Measurements from ENCODE around the gene RAB31.

RAB31 gene

GRCh38 chr18:9905401-9905922 is 197.4 kb downstream of the RAB31 start:
- TF ChIP-seq CTCF (IDR thresholded peaks at IDR 0.05; ENCODE audit: insufficient read depth, missing control alignments) = no peak
- FAIRE-seq = no peak
- DNase-seq (ENCODE audit: insufficient read length, low spot score) = no peak

- no peak for TF ChIP-seq CTCF (IDR thresholded peaks at IDR 0.05; ENCODE audit: insufficient read depth, missing control alignments)
- FAIRE-seq = no peak
- no peak for DNase-seq (ENCODE audit: insufficient read length, low spot score)
These were observed 198.4 kb downstream of the RAB31 start for GRCh38 chr18:9906481-9906880.

GRCh38 chr18:9907867-9908266 is 199.8 kb downstream of the RAB31 start:
- DNase-seq (ENCODE audit: insufficient read length, low spot score) (no peak), FAIRE-seq (no peak)
- TF ChIP-seq CTCF (IDR thresholded peaks at IDR 0.05; ENCODE audit: insufficient read depth, missing control alignments) = no peak

- FAIRE-seq (no peak), DNase-seq (ENCODE audit: insufficient read length, low spot score) (no peak)
- TF ChIP-seq CTCF (IDR thresholded peaks at IDR 0.05; ENCODE audit: insufficient read depth, missing control alignments) = no peak
These were observed 202.0 kb downstream of the RAB31 start for GRCh38 chr18:9910071-9910470.

- TF ChIP-seq CTCF (IDR thresholded peaks at IDR 0.05; ENCODE audit: insufficient read depth, missing control alignments) = no peak
- FAIRE-seq (no peak), DNase-seq (ENCODE audit: insufficient read length, low spot score) (no peak)
These were observed 202.6 kb downstream of the RAB31 start for GRCh38 chr18:9910661-9911060.

- FAIRE-seq = no peak
These were observed 203.1 kb downstream of the RAB31 start for GRCh38 chr18:9911226-9911625.

More at GRCh38 chr18:9911226-9911625, 203.1 kb downstream of the RAB31 start:
- DNase-seq (ENCODE audit: insufficient read length, low spot score) = no peak
- no peak for TF ChIP-seq CTCF (IDR thresholded peaks at IDR 0.05; ENCODE audit: insufficient read depth, missing control alignments)
